Stomach smooth muscle (tissue), 2 donors: ENCODE measurements around the gene CNTNAP2.

Source experiments
- H3K27ac ChIP-seq: one replicate; pipeline ENCODE4 v1.7.0; 2013; ENCODE audit warnings: mild to moderate bottlenecking, low read length, inconsistent platforms
- H3K27me3 ChIP-seq, 2 donors: one replicate each; pipeline ENCODE4 v1.7.0; 2013; ENCODE audit warnings: low read length in 2 of 2; ENCODE audit not compliant: insufficient read depth in 2 of 2, control insufficient read depth in 1 of 2
- H3K36me3 ChIP-seq, 2 donors: one replicate each; pipeline ENCODE4 v1.7.0; 2013; ENCODE audit warnings: low read length in 2 of 2; ENCODE audit not compliant: control insufficient read depth in 2 of 2, insufficient read depth in 2 of 2
- H3K4me1 ChIP-seq: one replicate; pipeline ENCODE4 v1.7.0; 2013; ENCODE audit warnings: low read length; ENCODE audit not compliant: control insufficient read depth, insufficient read depth
- H3K4me3 ChIP-seq, 2 donors: one replicate each; pipeline ENCODE4 v1.7.0; 2013; ENCODE audit warnings: low read length in 2 of 2
- H3K9ac ChIP-seq, 2 donors: one replicate each; pipeline ENCODE4 v1.7.0; 2013; ENCODE audit warnings: low read length in 2 of 2, mild to moderate bottlenecking in 1 of 2
- H3K9me3 ChIP-seq, 2 donors: one replicate each; pipeline ENCODE4 v1.7.0; 2013; ENCODE audit warnings: low read length in 2 of 2; ENCODE audit not compliant: control insufficient read depth in 2 of 2
- donor health status: healthy.
- donor health status: Pancreatic carcinoma.

Gene CNTNAP2

DNA sequence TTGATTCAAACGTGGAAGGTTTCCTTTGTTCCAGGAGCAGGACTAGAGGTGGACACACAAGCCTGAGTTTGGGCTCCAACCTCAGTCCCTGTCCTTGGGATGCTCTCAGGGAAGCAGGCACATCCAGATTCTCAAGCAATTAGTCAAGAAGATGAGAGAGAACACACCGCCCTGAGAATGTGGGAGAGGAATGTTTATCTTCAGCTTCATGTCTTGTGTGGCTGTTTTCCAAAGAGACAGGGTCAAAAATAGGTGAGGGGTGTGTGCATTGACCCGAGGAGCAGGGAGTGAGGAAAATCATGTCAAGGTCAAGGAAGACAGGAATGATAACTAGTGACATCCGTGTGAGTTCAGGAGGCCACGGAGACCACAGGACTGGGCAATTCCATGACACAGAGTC, 2001.8 kb downstream of the CNTNAP2 start:
- no peak overlapping the region for H3K27ac ChIP-seq
- H3K4me1 ChIP-seq = no peaks in the 10 kb centered on the region
- no peak overlapping the region for H3K9ac ChIP-seq
- H3K9me3 ChIP-seq = no peaks in the 10 kb centered on the region
- H3K36me3 ChIP-seq = no peaks in the 10 kb centered on the region
- H3K27me3 ChIP-seq = peaks cover 0 to 3% of the 10 kb centered on the region in 2 donors
- H3K4me3 ChIP-seq = no peak overlapping the region

DNA sequence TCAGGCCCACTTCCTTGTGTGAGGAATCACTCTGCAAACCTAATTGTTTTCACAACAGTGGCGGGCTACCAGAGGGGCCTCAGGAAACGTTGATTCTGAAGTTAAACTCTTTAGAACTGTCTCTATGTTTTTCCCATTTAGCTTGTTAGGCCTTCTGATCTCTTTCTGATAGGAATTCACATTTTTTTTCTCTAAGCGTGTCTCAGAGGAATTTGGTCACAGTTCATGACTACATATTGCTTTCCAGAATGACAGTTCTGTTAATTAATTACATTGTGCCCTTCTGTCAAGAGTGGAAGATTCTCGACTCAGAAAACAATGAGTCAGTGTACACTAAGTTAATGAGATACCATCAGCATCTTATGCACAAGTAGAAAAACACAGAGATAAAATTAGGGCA, 2004.8 kb downstream of the CNTNAP2 start:
- Histone ChIP-seq H3K27ac (no peak overlapping the region), H3K4me3 (no peak overlapping the region), H3K9ac (no peak overlapping the region), H3K36me3 (no peaks in the 10 kb centered on the region), H3K27me3 (peaks cover 0 to 3% of the 10 kb centered on the region in 2 donors), H3K9me3 (no peaks in the 10 kb centered on the region), H3K4me1 (no peaks in the 10 kb centered on the region)

DNA sequence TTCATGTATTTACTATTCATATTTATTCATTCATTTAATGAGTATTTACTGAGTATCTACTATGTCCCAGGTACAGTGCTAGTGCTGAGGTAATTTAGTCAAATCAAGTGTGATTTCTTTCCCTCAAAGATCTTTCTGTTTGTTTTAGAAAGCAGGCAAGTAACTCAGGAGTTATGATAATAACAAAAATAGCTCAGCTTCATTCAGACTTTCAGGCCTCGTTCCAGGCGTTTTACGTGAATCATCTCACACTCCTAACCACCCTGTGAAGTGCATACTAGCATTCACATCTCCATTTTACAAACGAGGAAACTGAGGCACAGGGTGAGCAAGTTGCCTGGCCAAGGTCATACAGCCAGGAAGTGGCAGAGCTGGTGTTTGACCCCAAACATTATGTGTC, 2005.2 kb downstream of the CNTNAP2 start:
- H3K27ac ChIP-seq = no peak overlapping the region
- no peaks in the 10 kb centered on the region for H3K4me1 ChIP-seq
- no peaks in the 10 kb centered on the region for H3K36me3 ChIP-seq
- no peaks in the 10 kb centered on the region for H3K9me3 ChIP-seq
- peaks cover 0 to 3% of the 10 kb centered on the region in 2 donors for H3K27me3 ChIP-seq
- H3K9ac ChIP-seq = no peak overlapping the region
- no peak overlapping the region for H3K4me3 ChIP-seq

DNA sequence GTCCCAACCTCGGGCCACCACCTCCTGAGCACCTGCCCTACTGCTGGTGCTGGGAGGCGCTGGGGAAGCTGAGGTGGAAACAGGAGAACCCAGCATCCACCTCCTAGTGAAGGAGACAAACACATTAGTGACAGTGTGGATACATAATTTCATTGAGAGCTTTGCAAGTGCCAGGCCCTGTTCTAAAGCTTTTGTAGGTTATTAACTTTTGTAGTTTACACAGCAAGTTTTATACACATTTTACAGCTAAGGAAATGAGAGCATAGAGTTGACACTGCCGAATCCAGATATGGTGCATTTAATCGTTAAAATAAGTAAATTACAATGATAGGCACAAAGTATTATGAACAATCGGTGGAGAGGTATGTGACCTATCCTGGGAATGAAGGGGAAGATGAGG, 2007.9 kb downstream of the CNTNAP2 start:
- Histone ChIP-seq H3K9ac (no peak overlapping the region), H3K27ac (no peak overlapping the region), H3K4me1 (no peaks in the 10 kb centered on the region), H3K27me3 (no peaks in the 10 kb centered on the region), H3K9me3 (no peaks in the 10 kb centered on the region), H3K36me3 (no peaks in the 10 kb centered on the region), H3K4me3 (no peak overlapping the region)

DNA sequence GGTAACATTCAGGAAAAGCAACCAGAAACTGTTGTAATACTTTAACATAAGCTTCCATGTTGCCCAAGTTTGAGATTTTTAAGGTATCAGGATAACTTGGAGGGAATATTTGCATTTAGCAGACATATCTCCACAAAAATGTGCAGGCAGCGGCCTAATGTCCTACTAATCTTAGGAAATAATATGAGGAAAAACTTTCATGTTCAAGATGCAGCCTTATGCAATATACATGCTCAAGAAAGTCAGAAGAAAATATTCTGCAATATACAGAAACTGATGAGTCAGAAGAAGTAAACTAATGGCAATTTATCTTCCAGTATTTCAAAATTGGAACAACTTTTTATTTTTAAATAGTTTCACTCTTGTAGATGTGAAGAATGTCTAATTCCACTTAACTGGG, 2010.8 kb downstream of the CNTNAP2 start:
- H3K36me3 ChIP-seq = no peaks in the 10 kb centered on the region
- H3K9ac ChIP-seq = no peak overlapping the region
- H3K9me3 ChIP-seq = no peaks in the 10 kb centered on the region
- no peaks in the 10 kb centered on the region for H3K27me3 ChIP-seq
- H3K4me3 ChIP-seq = no peak overlapping the region
- no peaks in the 10 kb centered on the region for H3K4me1 ChIP-seq
- H3K27ac ChIP-seq = no peak overlapping the region

DNA sequence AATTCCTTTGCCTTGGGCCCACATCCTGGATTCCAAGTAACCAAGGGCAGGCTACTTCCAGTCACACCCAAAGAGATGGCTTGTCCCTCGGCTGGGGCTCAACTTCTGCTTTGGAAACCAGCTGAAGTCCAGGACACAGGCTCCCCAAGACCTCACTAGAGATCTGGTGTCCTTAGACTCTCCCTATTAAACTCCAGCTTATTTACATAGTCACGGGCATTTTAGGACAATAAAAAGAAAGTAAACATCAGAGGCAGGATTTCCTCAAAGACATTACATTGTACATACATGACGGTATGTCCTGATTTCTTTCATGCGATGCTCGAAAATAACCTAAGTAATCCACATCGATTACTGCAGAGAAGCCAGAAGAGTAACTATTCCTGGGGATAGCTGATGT, 2012.4 kb downstream of the CNTNAP2 start:
- Histone ChIP-seq H3K4me3 (no peak overlapping the region), H3K36me3 (no peaks in the 10 kb centered on the region), H3K9me3 (no peaks in the 10 kb centered on the region), H3K9ac (no peak overlapping the region), H3K27me3 (no peaks in the 10 kb centered on the region), H3K4me1 (no peaks in the 10 kb centered on the region), H3K27ac (no peak overlapping the region)

DNA sequence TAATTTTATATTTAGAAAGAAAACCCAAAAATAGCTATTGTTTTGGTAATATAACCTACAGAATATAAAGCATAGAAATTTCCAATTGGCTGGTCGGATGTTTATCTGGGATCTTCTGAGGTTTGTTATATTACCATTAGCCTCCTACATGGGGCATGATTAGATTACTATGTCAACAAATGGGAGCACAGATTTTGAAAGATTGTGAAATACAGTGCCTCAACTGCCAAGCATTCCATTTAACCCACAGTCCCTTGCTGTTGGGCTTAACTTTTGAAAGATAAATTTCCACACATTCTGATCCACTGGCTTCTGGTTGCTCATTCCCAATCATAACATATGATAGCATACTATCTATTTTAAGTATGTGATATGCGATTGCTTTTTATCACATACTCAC, 2018.5 kb downstream of the CNTNAP2 start:
- Histone ChIP-seq H3K9me3 (peaks cover 0 to 4% of the 10 kb centered on the region in 2 donors), H3K4me1 (no peaks in the 10 kb centered on the region), H3K4me3 (no peak overlapping the region), H3K27ac (no peak overlapping the region), H3K27me3 (no peaks in the 10 kb centered on the region), H3K36me3 (no peaks in the 10 kb centered on the region), H3K9ac (no peak overlapping the region)

DNA sequence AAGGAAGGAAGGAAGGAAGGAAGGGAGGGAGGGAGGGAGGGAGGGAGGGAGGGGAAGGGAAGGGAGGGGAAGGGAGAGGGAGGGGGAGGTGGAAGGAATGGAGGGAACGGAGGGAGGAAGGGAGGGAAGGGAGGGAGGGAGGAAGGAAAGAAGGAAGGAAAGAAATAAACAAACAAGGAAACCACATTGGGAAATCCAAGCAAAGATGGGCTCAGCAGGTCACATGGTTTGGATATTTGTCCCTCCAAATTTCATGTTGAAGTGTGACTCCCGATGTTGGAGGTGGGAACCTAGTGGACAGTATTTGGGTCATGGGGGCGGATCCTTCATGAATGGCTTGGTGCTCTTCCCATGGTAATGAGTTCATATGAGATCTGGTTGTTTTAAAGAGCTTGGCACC, 2019.4 kb downstream of the CNTNAP2 start:
- Histone ChIP-seq H3K9ac (no peak overlapping the region), H3K4me1 (no peaks in the 10 kb centered on the region), H3K27ac (no peak overlapping the region), H3K27me3 (no peaks in the 10 kb centered on the region), H3K36me3 (no peaks in the 10 kb centered on the region), H3K4me3 (no peak overlapping the region), H3K9me3 (peaks cover 0 to 4% of the 10 kb centered on the region in 2 donors)

DNA sequence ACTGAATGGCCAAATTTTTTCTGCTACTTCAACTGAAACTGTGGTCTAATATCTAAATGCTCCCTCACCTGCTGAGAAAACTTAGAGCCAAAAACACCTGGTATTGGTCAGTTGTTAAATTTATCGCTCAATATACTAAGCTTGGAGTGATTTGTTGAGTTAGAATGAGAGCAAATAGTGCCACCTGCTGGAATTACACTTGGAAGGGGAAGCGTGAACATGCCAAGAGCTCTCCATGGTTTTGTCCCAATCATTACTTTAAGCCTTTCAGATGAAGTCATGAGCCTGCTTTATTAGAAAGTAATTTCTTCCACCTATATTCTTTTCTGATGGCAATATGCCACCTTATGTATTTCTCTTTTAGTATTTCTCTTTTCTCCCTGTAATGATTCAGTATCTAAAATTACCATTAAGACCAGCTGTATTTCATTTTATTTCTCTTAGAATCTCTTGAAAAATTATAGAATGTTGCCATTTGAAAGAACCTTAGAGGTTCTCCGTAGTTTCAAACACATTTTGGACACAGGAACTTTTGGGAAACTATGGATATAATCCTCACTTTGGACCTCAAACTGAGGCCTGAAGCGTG, 2026.2 kb downstream of the CNTNAP2 start:
- Histone ChIP-seq H3K9ac (no peak overlapping the region), H3K36me3 (no peaks in the 10 kb centered on the region), H3K27me3 (no peaks in the 10 kb centered on the region), H3K27ac (no peak overlapping the region), H3K4me1 (no peaks in the 10 kb centered on the region), H3K4me3 (no peak overlapping the region), H3K9me3 (peaks cover 2 to 4% of the 10 kb centered on the region in 2 donors)

DNA sequence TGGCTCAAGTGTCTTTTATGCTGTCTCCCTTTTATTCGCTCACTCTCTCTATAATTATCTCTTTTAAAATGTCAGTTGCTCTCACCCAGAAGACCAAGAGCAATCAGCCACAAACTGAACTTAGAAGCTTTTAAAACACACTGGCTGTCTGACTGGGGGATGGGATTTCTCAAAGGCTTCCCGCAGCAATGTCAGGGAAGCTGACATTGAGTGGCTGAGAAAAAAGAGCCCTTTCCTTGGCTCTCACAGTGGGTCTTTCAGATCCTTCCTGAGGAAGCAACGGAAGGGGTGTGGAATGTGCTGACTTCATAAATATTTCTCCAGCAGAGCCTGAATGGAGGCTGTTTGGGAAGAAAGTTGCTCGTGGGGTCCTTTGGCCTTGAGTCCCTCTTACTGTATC, 2028.2 kb downstream of the CNTNAP2 start:
- H3K27me3 ChIP-seq = no peaks in the 10 kb centered on the region
- no peak overlapping the region for H3K9ac ChIP-seq
- no peaks in the 10 kb centered on the region for H3K4me1 ChIP-seq
- H3K36me3 ChIP-seq = no peaks in the 10 kb centered on the region
- H3K9me3 ChIP-seq = peaks cover 2 to 3% of the 10 kb centered on the region in 2 donors
- no peak overlapping the region for H3K27ac ChIP-seq
- no peak overlapping the region for H3K4me3 ChIP-seq

DNA sequence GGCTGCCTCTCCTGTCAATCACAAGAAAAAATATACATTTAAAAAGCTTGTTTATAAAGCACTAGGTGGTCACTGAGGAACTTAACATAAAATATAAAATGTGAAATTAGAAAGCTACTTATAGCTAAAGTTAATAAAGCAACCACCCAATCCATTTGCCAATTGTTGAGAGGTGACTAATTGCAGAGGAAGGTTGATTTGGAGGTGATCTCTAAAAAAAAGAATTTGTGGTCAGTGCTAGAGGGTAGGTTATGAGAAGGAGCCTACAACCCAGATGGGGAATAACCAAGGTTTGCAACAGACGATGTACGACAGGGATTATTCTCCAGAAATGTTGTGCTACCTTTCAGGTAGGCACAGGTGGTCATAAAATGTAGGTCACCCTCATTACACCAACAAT, 2029.7 kb downstream of the CNTNAP2 start:
- Histone ChIP-seq H3K9me3 (peaks cover 0 to 2% of the 10 kb centered on the region in 2 donors), H3K4me3 (no peak overlapping the region), H3K27me3 (no peaks in the 10 kb centered on the region), H3K27ac (no peak overlapping the region), H3K4me1 (no peaks in the 10 kb centered on the region), H3K9ac (no peak overlapping the region), H3K36me3 (no peaks in the 10 kb centered on the region)
